Activated CD4-positive, alpha-beta T cell treated with anti-CD3 and anti-CD28 coated beads, Interleukin-2, amount 50 U/mL, for 4 hours (primary cell): ENCODE data around the gene SRPK1.

Source experiments
- DNase-seq, 2 experiments: peaks; one replicate each; pipeline ENCODE4 v3.0.0-alpha.2; 2020

The SRPK1 gene

DNA sequence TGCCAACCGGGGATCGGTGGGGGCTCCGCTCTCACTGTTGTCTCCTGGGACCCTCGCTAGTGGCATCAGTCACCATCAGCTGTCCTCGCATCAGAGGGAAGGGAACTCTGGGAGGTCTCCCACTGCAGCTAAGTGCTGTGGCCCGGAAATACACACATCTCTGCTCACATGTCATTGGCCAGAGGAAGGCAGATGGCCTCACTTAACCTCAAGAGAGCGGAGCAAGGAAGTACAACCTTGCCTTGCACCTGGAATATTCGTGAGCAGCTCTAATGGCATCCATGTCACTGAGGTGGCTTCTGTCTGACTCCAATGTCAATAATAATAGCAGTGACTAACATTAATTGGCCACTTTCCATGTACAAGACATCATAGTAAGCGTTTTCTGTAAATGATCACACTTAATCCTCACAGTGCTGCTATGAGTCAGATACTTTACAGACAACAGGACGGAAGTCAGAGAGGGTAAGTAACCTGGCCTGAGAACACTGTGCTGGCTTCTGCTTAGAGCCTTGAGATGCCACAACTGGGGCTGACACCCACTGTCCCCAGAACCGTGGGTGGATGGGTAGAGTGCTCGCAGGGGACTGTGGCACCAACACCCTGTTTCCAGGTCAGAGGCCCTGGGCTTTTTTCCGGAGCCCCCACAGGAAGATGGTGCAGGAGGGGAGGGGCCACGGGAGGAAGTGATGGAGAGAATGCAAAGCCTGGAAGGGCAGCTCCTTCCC lies 109.8 kb downstream of the SRPK1 start:
- no peak for DNase-seq

DNA sequence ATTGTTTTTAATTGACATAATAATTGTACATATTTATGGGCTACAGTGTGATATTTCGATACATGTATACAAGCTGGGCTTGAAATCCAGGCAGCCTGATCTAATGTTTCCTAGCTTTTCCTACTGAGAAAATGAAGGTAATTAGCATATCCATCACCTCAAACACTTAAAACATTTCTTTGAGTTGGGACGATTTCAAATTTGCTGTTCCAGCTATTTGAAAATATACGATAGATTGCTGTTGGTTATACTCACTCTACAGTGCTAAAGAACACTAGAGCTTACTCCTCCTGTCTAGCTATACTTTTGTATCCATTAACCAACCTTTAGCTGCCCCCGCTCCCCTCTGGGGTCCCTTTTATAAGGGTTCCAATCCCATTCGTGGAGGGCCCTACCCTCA lies 111.1 kb downstream of the SRPK1 start:
- no peak for DNase-seq

DNA sequence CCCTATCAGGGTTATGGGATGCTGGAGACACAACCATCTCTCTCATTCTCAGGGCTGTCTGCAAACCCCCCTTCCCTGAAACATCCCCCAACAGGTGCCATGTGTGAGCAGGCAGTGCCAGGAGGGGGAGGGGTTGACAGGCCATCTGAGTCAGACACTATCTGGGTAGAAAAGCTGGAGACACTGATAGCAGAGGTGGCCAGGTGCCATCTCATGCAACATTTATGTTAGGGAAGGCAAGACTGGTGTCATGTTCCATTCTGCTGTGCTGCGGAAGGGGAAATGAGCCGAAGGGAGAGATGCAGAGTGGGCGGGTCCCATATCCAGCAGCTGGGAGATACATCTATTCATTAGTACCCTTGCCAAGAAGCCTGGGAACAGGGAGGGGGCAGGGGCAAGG lies 112.2 kb downstream of the SRPK1 start:
- no peak for DNase-seq

DNA sequence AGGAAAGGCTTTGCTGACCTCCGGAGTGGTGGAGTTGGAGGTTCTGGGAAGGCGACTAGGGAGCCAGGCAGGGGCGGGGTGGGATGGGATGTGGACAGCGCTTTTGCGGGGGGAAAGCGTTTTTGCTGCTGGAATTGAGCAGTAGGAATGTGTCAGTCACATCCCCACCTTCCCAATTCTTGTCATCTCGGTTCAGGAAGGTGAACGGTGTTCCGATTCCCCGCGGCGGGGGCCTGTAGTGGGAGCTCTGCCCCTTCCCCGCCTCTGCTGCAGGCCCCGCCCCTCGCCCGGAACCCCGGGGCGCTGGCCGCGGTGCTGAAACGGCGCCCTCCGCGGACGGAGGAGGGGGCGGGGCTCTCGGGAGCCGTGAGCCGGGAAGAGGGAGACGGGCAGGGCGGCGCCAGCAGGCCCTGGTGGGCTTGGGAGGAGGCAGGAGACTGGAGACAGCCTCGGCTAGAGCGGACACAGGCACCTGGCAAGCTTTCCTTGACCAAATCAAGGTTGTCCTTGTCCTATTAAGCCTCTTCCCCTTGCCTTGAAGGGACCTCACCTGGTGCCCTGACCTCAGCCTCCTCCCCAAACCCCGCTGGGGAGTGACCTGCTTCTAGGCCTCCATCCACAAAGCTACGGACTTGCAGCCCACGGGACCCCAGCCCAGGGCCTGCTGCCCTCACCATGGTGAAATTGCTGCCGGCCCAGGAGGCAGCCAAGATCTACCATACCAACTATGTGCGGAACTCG lies 115.7 kb downstream of the SRPK1 start, which contains the start of gene LHFPL5:
Gene LHFPL5 (plus strand): TSS at position 357 of the 741 bp plus-strand sequence. CDS start 319 bp downstream, at position 676.
- DNase-seq = peak in 1 of 2 experiments; percentile 12

DNA sequence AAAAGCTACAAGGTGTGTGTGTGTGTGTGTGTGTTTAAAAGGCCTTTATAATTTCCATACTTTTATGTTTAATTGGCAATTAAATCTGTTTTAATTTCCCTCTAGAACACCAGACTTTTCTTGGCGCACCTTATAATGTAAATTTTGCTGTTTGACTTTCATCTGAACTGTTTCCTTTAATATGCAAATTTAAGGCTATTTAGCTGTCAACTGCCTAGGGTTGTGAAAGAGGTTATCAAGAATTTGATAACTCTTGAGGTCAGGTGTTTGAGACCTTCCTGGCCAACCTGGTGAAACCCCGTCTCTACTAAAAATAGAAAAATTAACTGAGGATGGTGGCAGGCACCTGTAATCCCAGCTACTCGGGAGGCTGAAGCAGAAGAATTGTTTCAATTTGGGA lies 119.8 kb downstream of the SRPK1 start:
- no peak for DNase-seq

DNA sequence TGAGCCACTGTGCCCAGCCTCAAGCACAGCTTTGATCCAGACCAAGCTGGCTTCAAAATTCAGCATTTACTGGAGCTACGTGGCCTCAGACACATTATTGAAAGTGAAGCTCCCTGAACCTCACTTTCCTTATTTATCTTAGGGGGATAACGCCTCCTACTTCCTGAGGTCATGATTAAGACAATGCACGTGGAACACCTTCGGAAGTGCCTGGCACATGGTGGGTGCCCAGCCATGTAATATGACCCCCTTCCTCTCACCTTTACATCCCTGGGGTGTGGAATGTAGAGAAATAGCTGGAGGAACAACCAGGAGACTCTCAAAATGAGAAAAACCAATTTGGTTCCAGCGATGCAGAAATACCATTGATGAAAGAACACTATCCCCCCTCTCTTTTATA lies 122.2 kb downstream of the SRPK1 start:
- no peak for DNase-seq

DNA sequence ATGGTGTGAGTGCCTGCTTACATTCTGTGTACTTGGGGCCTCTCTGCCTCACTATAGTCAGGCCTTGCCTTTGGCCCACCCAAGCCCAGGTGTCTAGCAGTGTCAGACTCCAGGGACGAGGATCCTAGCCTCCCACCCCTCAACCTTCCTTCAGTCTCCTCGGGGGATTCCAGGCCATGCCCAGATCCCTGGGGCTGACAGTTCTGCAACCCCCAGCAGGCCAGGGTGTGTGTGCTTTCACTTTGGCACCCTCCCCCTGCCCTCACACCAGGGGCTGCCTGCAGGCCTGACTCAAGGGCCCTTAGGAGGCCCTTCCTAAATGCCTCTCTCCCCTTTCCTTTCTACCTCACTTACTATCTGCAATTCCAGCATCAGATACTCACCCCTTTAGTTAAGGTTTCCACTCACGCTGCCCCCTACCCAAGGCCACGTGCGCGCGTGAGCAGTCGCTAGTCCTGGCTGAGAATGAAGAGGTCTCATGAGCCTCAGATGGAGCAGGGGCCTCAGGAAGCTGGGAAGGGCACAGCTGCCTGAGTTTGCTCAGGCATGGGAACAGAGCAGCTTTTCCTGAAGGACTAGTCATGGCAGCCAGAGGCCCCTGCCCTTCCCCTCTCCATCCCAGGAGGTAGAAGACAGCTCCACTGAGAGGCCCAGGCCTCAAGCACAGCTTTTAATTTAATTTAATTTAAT lies 122.9 kb downstream of the SRPK1 start:
- DNase-seq = no peak

DNA sequence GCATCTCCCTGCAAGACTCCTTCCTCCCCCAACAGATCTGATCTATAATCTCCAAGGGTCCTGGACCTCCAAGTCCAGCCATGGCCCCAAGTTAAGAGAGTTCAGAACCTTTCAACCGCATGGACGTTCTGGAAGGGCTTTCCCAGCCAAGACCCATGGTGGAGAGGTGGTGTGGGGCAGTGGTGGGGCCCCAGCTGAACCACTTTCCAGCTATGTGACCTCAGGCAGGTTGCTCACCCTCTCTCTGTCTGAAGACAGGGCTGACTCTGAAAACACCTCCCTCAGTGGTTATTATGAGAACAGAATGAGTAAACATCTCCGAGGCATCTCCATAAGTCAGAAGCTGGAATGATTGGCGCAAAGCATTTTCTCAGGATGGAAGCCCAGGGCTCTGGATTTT lies 124.7 kb downstream of the SRPK1 start:
- no peak for DNase-seq

DNA sequence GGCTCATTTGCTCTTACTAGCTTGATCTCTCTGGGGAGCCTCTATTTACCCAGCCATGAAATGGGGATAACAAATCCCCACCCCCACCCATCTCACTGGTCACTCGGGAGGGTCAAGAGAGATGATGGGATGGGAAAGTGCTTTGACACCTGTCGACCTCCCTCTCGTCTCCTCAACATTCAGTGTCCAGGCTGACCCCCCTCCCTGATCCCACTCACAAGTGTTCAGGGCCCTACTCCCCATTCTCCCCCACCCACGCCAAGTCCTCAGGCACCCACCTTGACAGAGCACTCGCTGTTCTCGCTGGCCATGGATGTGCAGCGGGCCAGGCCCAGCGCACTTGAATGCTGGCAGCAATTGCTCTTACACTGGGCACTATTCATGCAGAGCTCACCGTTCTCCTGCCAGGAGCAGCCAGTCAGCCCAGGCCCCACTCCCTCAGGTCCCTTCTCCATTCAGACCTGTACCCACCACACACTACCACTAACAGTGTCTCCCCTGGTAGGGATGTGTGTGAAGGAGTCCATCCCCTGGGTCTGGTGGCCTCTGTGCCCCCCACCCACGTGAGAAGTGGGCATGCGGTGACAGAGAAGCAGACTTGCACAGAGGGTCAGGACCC lies 125.3 kb downstream of the SRPK1 start:
- no peak for DNase-seq

DNA sequence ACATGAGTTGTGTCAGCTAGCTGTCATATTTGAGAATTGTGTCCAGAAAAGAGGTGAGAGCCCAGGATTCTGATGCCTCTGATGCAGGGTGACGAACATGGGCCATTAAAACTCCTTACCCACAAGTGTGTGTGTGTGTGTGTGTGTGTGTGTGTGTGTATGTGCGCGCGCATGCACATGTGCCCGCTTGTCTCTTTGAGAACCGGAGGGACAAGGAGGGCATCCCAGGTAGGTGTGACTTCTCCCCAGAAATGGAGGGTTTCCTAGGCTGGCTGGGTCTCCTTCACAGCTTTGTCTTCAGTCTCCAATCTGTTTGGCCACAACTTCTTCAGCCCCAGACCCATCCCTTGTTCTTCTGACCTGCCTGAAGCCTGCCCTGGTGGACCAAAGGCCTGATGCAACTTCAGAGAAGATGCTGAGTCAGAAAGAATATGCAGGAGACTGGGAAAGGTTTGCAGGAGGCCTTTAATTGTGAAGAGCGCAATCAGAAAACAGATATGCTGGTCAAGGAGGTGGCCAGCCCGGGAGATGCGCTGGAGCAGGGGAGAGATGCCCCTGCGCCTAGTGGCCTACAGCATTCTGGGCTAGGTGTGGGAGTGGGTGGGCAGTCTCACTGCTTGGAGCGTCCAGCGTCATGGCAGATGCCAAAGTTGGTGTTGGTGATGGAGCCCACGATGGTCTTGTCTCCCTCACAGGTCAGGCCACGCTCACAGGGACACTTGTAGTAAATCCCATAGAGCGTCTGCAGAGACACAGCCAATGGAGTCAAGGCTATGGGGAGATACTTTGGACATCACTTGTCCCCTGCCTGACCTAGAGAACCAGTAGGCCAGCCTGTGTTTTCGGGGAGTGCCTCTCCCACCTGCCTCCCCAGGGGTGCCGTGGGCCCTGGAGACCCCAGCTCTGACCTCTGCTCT lies 126.1 kb downstream of the SRPK1 start:
- DNase-seq = no peak

DNA sequence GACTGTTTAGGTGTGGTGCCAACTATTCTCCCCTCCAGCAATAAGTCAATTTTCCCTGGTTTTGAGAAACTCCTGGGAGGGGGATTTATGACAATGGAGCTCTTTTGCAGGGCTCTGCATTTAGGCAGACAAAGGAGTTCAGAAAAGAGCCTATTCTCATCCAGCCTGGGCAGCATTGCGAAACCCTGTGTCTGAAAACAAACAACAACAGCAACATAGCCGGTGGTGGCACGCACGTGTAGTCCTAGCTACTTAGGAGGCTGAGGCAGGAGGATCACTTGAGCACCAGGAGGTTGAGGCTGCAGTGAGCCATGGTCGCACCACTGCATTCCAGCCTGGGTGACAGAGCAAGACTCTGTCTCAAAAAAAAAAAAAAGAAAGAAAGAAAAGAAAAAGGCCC lies 130.2 kb downstream of the SRPK1 start:
- no peak for DNase-seq

DNA sequence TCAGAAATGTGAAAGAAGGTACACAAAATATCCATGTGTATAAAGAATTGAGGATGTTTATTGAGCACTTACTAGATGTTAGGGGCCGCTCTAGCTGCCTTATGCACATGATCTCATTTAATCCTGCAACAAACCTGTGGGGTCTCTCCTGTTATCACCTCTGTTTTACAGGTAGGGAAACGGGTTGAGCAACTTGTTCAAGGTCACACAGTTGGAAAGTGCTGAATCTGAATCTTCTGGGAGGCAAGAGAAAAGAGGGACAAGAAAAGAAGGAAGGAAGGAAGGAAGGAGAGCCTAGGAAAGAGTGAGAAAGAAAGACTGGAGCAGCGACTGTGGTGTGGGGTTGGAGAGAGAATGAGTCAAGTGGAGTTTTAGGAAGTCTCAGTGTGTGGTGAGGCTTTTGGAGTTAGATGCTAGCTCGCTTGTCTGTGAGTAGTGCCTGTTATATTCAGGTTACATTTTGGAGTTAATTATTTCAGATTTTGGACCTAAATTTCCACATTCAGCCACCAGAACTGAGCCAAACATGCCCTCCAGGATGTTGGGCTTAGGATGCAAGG lies 132.4 kb downstream of the SRPK1 start:
- DNase-seq = no peak

DNA sequence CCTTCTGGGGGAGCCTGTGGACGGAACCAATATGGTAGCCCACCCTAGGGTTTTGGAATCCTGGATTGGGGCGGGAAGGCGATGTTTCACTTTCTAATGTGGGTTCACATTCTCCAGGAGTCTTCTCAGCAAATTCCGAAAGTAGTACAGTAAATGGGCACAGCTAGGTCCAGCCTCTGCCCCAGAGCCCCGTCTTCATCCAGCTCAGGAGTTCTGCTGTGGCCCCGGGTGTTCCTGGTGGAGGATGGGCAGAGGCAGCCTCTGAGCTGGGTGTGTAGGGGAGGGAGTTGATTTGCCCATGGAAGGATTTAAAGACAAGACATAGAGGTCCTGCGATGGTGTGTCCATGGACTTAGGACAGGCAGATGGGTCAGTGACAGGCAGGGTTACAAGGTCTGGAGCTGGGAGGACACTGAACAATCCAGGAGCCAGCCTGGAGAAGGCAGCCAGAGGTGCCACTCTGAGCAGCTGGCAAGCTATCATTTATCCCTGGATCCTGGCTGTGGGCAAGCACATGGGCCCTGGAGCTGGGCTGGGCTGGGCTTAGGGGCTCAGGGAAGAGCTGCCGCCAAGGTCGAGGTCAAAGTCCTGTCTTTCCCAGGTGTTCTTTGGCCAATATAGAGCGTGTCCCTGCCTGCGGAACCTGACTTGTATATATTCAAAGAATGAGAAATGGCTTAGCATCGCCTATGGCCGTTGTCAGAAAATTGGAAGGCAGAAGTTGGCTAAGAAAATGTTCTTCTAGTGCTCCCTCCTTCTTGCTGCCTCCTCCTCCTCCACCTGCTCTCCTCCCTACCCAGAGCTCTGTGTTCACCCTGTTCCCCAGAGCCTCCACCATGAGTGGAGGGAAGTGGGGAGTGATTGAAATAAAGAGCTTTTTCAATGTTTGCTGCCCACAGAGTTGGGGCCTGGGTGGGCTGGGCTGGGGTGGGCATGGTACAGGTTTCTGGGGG lies 133.4 kb downstream of the SRPK1 start:
- no peak for DNase-seq

DNA sequence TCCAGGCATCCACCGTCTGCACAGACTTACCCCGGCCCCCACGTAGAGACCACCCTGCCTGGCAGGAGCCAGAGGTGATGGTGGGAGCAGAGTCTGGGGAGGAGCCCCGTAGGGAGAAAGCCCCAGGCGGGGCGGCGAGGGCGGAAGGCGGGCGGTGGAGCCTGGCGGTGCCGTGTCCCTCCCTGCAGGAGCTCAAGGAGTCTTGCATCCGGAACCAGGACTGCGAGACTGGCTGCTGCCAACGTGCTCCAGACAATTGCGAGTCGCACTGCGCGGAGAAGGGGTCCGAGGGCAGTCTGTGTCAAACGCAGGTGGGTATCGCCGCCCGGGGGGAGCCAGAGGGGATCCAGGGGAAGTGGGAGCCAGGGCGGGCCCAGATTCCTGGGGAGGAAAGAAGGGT lies 134.1 kb downstream of the SRPK1 start:
- no peak for DNase-seq

DNA sequence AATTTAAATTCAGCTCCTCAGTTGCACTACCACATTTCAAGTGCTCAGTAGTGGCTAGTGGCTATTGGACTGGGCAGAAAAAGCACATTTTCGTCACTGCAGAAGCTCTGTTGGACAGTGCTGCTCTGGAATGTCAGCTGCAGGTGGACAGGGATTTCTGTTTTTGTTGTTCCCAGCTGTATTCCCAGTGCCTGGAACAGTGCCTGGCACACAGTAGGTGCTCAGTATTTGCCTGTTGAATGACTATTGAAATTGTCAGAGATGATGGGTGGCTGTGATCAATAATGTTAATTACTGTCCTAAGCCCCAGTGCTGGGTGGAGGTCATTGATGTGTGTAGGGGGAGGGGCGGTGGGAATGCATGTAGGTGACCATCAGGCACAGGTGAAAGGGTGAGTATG lies 134.6 kb downstream of the SRPK1 start:
- no peak for DNase-seq

DNA sequence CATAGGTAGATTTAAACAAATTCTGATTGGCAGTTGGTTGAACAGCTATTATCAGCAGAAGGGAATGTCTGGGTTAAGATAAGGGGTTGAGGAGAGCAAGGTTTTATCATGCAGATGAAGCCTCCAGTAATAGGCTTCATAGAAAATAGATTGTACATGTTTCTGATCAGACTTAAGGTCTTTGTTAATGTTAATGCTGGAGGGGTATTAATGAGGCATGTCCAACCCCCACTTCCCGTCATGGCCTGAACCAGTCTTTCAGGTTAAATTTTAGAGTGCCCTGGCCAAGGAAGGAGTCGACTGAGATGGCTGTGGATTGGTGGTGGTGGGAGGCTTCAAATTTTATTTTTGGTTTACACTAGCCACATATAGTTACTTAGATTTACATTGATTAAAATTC lies 136.7 kb downstream of the SRPK1 start:
- no peak for DNase-seq
